ENCODE results near the gene GPR143.

- TF ChIP-seq CTCF (conservative IDR thresholded peaks at IDR 0.05; ENCODE audit: low read depth, low read length) = peak; percentile 88
- TF ChIP-seq EZH2 (IDR thresholded peaks at IDR 0.05; ENCODE audit: borderline replicate concordance, low read depth, low read length, poor library complexity, severe bottlenecking) = no peak
Measured at GRCh38 chrX:9708923-9709553, 56.6 kb downstream of the GPR143 start.

All from A673 (cell line).